GM19238 (cell line): ENCODE results near the gene INSR.
A peak's percentile ranks its signal among the peaks of the same experiment; 100 is the strongest.

ENCODE experiments used
- DNase-seq: peaks from one replicate; pipeline ENCODE4 v3.0.0; 2011; ENCODE audit warnings: low spot score; ENCODE audit not compliant: insufficient read length

Gene INSR

GRCh38 chr19:7295912-7296536, 1.8 kb upstream of the INSR start:
- DNase-seq, result no peak

GRCh38 chr19:7294558-7295212, 471 bp upstream of the INSR start:
- DNase-seq, result peak; percentile 48

GRCh38 chr19:7292950-7293761, 1.1 kb downstream of the INSR start:
- DNase-seq, result peak; percentile 34

GRCh38 chr19:7292352-7292949, 1.8 kb downstream of the INSR start:
- no peak for DNase-seq

- no peak for DNase-seq
These were observed 5.2 kb downstream of the INSR start for GRCh38 chr19:7288977-7289376.

- no peak for DNase-seq
These were observed 6.1 kb downstream of the INSR start for GRCh38 chr19:7288131-7288530.

GRCh38 chr19:7287722-7288121, 6.5 kb downstream of the INSR start:
- no peak for DNase-seq

GRCh38 chr19:7280940-7281666, 13.1 kb downstream of the INSR start:
- no peak for DNase-seq

GRCh38 chr19:7272856-7273578, 21.2 kb downstream of the INSR start:
- DNase-seq, result peak; percentile 49

- DNase-seq, result no peak
These were observed 25.5 kb downstream of the INSR start for GRCh38 chr19:7268705-7269098.

- no peak for DNase-seq
These were observed 26.2 kb downstream of the INSR start for GRCh38 chr19:7267792-7268704.

GRCh38 chr19:7266832-7267231, 27.4 kb downstream of the INSR start:
- no peak for DNase-seq

- DNase-seq, result no peak
These were observed 28.3 kb downstream of the INSR start for GRCh38 chr19:7265963-7266362.

GRCh38 chr19:7264858-7265257, 29.4 kb downstream of the INSR start:
- no peak for DNase-seq

GRCh38 chr19:7263521-7263920, 30.7 kb downstream of the INSR start:
- no peak for DNase-seq

GRCh38 chr19:7263066-7263465, 31.1 kb downstream of the INSR start:
- no peak for DNase-seq

- DNase-seq, result no peak
These were observed 31.7 kb downstream of the INSR start for GRCh38 chr19:7262470-7262869.

GRCh38 chr19:7260161-7260560, 34.1 kb downstream of the INSR start:
- no peak for DNase-seq

GRCh38 chr19:7258840-7259395, 35.3 kb downstream of the INSR start:
- DNase-seq, result no peak
